ENCODE measurements around the gene SLC12A3.

Gene SLC12A3

DNA sequence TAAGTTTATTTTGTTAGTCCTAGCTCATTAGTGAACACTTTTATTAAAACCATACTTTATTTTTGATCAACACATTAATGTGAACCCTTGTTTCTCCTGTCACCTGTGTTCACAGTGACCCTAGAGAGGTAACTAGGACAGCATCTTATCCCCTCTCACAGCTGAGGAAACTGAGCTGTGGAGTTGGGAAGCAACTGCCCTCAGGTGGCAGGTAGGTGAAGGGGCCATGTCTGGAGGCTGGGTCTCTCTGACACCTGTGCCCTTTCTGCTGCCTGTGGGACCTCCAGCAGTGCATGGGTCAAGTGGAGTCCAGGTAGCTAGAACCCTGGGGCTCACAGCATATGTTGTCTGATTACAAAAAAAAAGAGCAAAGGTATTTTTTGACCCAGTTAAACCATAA, 22.9 kb upstream of the SLC12A3 start:
- CTCF ChIA-PET: interaction anchor here (0.8 to 2.3 kb wide), 4 partner anchors 9 to 20 kb away, joined by 3 to 13 read pairs (median 4); no protein-coding TSS in a partner anchor
- TF ChIP-seq, protein P1, sequence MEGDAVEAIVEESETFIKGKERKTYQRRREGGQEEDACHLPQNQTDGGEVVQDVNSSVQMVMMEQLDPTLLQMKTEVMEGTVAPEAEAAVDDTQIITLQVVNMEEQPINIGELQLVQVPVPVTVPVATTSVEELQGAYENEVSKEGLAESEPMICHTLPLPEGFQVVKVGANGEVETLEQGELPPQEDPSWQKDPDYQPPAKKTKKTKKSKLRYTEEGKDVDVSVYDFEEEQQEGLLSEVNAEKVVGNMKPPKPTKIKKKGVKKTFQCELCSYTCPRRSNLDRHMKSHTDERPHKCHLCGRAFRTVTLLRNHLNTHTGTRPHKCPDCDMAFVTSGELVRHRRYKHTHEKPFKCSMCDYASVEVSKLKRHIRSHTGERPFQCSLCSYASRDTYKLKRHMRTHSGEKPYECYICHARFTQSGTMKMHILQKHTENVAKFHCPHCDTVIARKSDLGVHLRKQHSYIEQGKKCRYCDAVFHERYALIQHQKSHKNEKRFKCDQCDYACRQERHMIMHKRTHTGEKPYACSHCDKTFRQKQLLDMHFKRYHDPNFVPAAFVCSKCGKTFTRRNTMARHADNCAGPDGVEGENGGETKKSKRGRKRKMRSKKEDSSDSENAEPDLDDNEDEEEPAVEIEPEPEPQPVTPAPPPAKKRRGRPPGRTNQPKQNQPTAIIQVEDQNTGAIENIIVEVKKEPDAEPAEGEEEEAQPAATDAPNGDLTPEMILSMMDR (IDR thresholded peaks at IDR 0.05; ENCODE audit: control extremely low read depth, extremely low read depth, low read depth, missing control alignments): no peak
- no peak for DNase-seq (ENCODE audit: extremely low spot score)
- POLR2A ChIA-PET: no interaction called here

DNA sequence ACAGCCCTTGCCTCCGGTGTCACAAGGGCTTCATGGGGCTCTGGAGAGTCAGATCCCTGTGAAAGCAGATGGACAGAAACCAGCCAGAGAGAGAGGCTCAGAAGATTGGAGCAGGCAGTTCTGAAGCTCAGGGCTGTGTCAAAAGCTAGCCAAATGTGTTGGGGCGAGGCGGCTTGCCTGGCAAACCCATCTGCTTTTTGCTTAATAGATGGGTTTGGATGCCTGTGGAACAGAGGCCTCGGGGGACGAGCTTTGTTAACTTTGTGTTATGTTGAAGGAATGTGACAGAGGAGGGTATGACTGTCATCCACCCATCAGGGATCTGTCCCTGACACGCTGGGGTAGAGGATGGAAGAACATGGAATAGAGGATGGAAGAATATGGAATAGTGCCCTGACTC, 21.0 kb upstream of the SLC12A3 start:
- ChIA-PET POLR2A (no interaction called here), CTCF (no interaction called here)

DNA sequence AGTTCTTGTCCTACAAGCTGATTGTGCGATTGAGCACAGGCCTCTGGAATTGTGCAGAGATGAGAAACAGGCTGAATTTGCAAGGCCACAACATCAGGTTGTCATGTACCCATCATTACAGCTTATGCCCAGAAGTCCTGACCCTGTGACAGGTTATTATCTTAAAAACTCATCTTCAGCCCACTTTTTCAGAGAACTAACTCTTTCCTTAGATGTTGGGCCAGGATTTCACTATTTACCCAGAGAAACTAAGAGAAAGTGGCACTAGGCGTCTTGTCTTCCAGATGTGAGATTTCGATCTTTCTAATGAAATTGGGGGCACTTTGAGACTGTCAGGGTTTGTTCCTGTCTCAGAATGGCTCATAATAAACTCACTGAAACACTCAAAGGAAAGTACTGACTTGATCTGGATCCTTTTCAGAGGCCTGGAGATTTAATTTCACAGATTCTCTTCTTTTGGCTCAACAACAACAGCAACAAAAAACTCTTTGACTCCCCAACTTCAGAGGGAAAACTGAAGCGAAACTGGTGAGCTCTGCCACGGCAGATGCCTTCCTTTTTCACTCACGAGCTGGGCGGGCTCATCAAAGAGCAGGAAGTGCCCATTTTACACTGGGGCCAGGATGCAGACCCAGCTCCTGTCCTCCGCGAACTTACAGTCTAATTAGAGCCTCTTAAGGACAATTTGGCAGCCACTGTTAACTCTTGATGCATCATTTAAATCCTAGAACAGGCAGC, 17.7 kb upstream of the SLC12A3 start:
- ChIA-PET POLR2A (interaction anchor here (0.6 kb wide), 1 partner anchor 99 kb away, joined by 4 read pairs; no protein-coding TSS in a partner anchor), CTCF (interaction anchor here (0.8 to 1.2 kb wide), 4 partner anchors 19 to 54 kb away, joined by 3 to 4 read pairs (median 3); no protein-coding TSS in a partner anchor)

More for the DNA sequence above, 21.0 kb upstream of the SLC12A3 start:
- TF ChIP-seq, protein P1 (IDR thresholded peaks at IDR 0.05; ENCODE audit: control extremely low read depth, extremely low read depth, low read depth, missing control alignments): no peak
- DNase-seq (ENCODE audit: extremely low spot score): no peak

DNA sequence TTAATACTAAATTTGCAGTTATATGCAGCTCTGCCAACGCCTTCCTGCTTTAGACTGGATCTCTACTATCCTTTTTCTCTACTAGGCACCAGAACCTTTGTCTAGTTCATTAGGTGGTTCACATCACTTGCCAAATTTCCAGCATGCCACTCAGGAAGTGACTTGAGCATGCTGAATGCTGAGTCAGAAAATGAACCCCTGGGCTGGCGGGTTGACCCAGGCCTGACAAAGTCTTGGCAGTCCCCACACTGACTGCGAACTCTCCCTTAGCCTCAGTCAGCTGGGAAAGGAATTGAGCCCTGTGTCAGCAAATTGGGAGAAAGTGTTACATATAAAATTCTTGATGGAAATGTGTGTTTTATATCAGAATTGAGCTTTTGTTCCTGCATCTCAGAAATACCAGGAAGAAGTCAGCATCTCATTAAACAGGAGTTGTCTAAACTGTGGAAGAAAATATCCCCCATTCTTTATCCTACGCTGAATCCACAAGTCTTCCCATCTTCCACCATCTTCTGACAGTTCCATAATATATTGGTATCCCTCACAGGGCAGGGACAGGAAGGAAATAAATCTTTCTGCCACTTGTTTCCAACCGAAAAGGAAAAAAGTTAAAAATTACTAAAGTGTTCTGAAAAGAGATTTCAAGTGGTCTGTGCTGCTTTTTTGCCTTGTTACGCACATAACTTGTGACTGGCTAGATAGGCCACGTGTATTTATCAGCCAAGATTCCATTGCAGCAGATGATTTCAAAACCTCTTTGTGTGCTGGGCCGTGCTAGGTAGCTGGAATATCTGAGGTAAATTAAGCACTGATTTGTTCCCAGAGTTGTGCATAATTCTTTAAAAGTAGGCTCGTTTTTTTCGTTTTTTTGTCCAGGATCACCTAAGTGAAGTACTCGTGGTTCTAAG, 16.7 kb upstream of the SLC12A3 start:
- DNase-seq (ENCODE audit: extremely low spot score): no peak
- TF ChIP-seq, protein P1 (IDR thresholded peaks at IDR 0.05; ENCODE audit: control extremely low read depth, extremely low read depth, low read depth, missing control alignments): no peak
- POLR2A ChIA-PET: interaction anchor here (0.6 kb wide), 1 partner anchor 98 kb away, joined by 4 read pairs; no protein-coding TSS in a partner anchor
- CTCF ChIA-PET: interaction anchor here (0.8 to 1.2 kb wide), 3 partner anchors 18 to 26 kb away, joined by 3 to 4 read pairs (median 3); no protein-coding TSS in a partner anchor

More for the DNA sequence above, 17.7 kb upstream of the SLC12A3 start:
- TF ChIP-seq, protein P1 (IDR thresholded peaks at IDR 0.05; ENCODE audit: control extremely low read depth, extremely low read depth, low read depth, missing control alignments): no peak
- no peak for DNase-seq (ENCODE audit: extremely low spot score)

DNA sequence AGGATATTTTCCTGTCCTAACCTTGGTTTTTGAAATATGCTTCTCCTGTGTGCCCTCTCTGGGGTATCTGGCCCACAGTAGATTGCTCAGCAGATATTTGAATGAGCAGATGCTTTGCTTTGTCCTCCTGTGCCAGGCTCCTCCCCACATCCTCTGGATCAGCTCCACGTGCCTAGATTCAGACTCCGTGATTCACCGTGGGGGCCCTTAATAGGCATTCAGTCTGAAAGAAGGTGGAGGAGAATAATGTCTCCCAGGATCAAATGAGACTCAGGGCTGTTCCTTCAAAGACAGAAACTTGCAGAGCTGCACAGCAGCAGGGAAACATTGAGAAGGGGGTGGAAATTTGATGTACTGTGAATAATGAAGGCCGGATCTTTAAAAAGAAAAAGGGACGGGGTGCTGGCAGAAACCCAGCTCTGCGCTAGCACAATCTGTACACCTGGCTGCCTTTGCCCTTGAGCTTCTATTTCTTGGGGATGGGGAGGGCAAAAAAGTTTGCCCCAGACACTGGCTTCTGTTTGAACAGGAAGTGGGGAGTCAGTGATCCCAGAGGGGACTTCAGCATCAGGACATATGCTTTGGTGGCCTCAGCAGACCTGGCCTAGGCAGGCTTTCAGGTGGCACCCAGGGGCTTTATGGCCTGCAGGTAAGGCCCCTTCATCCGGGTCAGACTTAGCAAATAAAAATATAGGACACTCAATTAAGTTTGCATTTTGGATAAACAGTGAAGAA, 15.9 kb upstream of the SLC12A3 start:
- TF ChIP-seq, protein P1 (IDR thresholded peaks at IDR 0.05; ENCODE audit: control extremely low read depth, extremely low read depth, low read depth, missing control alignments): no peak
- ChIA-PET POLR2A (no interaction called here), CTCF (no interaction called here)
- no peak for DNase-seq (ENCODE audit: extremely low spot score)
